ENCODE data around the gene SMG6.
A peak's percentile ranks its signal among the peaks of the same experiment; 100 is the strongest.

Gene SMG6

DNA sequence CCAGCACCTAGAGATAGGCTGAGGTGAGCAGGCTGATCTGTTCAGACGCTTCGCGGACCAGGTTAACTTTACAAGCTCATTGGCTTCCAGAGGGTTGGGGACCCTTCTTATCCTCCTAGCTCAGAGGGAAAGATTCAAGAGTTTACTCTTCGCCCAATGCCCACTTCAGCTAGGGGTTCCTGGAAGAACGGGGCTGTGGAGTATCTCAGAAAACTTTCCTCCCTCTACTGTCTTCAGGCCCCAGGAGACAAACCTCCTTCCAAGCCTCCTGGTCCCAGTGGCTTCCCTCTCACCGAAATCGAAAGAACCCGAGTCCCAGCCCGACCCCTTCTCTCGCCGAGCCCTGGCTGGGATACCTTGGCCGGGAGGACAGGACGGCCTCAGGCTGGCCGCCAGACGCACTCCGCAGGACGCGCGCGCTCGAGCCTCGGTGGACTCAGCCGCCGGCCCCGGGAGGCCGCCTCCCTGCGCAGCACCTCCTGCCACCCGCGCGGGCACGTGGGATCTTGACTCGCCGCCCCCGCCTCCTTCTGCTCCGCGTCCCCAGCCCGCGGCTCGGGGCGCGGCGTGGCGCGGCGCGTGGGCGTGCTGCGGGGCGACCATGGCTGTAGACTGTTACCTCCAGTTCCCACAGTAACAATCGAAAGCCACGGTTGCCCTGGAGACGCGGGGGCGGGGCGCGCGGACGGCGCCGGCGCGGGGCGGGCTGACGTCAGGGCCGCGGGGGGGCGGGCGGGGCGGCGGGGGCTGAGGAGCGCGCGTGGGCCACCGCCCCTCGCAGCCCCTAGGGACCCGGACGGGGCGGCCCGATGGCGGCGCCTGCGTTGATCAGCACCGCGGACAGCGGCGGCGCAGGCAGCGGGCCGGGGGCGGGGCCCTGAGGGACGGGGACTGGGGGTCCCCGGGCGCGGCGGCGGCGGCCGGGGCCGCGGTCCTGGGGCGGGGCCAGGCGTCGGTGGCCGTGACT is 254.0 kb downstream of the SMG6 start:
- no peak for DNase-seq (ENCODE audit: low read depth, low spot score)

- DNase-seq (ENCODE audit: low read depth, low spot score): no peak
Measured at GRCh38 chr17:2048805-2049204, 254.8 kb downstream of the SMG6 start.

DNA sequence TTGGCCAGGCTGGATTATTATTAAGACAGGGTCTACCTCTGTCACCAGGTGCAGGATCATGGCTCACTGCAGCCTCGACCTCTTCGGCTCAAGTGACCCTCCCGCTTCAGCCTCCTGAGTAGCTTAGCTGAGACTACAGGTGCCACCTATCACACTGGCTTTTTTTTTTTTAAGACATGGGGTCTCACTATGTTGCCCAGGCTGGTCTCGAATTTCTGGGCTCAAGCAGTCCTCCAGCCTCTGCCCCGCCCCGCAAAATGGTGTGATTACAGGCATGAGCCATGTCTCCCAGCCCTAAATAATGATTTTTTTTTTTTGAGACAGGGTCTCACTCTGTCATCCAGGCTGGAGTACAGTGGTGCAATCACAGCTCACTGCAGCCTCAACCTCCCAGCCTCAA is 256.0 kb downstream of the SMG6 start:
- DNase-seq (ENCODE audit: low read depth, low spot score): no peak

DNA sequence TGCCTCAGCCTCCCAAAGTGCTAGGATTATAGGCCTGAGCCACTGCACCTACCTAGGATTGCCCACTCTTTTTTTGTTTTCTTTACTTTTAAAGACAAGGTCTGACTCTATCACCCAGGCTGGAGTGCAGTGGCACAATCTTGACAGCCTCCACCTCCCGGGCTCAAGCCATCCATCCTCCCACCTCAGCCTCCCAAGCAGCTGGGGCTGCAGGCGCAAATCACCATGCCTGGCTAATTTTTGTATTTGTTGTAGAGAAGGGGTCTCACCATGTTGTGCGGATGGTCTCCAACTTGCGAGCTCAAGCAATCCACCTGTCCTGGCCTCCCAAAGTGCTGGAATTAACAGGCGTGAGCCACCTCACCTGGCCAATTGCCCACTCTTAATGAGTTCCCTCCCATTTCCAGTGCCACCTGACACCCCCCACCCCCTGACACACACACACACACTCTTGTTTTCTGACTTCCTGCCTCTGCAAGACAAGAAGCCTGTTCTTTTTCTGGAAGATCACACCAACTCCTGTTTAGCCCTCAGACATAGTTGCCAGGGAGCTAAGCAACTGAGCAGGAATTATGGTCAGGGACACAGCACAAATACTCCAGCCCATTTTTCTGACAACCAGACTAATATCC is 259.2 kb downstream of the SMG6 start:
- no peak for DNase-seq (ENCODE audit: low read depth, low spot score)

GRCh38 chr17:2043785-2044184 is 259.8 kb downstream of the SMG6 start:
- no peak for DNase-seq (ENCODE audit: low read depth, low spot score)

DNA sequence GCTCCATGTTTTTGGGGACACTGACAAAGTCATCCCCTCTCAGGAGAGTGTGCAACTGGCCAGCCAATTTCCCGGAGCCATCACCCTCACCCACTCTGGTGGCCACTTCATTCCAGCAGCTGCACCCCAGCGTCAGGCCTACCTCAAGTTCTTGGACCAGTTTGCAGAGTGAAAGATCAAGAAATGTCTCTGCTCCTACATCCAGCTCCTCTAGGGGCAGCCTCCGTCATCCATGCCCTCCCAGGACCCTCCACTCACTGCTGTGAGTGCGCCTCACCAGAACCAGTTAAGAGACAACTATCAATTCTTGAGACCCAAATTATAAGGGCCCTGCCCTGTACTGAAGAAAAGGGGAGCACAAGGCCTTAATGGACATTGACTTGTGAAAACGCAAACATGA is 260.7 kb downstream of the SMG6 start:
- DNase-seq (ENCODE audit: low read depth, low spot score): no peak

DNA sequence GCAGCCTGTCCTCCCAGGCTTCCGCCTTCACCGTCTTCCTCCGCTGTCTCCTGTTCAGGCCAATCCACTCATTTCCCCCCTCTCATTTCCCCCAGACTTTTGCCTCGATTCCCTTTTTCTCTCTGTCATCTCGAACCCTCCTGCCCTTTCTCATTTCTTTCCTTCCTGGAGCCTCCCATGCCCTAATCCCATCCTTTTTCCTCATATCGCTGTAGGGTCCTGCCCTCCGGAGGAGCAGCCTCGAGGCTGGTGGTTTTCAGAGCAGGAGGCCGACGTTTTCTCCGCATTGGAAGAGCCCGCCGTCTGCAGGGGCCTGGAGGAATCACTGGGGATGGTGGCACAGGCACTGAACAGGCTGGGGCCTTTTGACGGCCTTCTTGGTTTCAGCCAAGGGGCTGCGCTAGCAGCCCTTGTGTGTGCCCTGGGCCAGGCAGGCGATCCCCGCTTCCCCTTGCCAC is 261.2 kb downstream of the SMG6 start:
- no peak for DNase-seq (ENCODE audit: low read depth, low spot score)

DNA sequence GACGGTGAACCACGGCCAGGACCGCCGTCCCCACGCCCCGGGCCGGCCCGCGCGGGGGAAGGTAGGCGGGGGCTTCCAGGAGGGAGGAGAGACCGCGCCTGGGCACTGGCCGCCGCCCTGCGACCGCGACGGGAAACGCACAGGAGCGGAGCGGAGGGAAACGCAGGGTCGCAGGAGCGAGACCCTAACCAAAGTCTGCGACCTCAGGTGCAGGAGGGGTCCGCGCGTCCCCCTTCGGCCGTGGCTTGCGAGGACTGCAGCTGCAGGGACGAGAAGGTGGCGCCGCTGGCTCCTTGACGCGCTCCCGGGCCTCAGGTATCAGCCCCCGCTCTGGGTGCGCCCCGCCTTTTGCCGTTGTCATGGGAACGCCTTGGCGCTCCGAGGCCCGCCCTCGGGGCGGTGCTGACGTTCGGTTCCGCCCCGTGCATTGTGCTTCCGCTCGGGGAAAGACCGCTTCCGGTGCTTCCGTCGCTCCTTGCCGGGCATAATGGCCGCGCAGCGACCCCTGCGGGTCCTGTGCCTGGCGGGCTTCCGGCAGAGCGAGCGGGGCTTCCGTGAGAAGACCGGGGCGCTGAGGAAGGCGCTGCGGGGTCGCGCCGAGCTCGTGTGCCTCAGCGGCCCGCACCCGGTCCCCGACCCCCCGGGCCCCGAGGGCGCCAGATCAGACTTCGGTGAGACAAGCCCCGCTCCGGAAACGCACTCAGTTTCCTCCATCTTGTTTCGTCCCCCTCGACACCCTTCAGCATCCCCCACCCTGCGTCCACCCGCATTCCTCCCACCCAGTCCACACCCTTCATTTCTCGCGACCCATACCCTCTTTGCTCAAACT is 261.8 kb downstream of the SMG6 start, which contains the start of gene OVCA2:
TSS of gene OVCA2 (plus strand) at position 462 of the 829 bp plus-strand sequence. CDS start at position 488, 26 bp downstream.
- peak; percentile 80 for DNase-seq (ENCODE audit: low read depth, low spot score)

- DNase-seq (ENCODE audit: low read depth, low spot score): no peak
Measured at GRCh38 chr17:2040942-2041560, 262.5 kb downstream of the SMG6 start.

DNA sequence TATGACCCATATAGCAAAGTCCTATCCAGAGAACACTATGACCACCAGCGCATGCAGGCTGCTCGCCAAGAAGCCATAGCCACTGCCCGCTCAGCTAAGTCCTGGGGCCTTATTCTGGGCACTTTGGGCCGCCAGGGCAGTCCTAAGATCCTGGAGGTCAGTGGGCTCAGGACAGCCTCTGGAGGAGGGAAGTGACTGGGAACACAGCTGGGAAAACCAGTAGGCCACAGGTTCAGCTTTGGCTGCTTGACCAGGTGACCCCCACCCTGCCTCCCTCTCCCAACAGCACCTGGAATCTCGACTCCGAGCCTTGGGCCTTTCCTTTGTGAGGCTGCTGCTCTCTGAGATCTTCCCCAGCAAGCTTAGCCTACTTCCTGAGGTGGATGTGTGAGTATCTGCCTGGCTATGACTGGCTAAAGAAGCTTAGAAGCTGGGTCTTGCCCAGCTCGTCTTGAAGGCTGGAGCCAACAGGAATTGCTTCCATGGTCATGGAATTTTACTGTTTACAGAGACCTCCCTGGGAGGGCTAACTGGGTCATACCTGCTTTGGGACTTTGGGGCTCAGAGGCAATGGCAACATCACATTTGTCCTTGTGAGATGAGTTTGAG is 263.3 kb downstream of the SMG6 start:
- no peak for DNase-seq (ENCODE audit: low read depth, low spot score)

- DNase-seq (ENCODE audit: low read depth, low spot score): no peak
Measured at GRCh38 chr17:2037155-2037554, 266.4 kb downstream of the SMG6 start.

GRCh38 chr17:2035541-2036488 is 267.8 kb downstream of the SMG6 start:
- no peak for DNase-seq (ENCODE audit: low read depth, low spot score)

- DNase-seq (ENCODE audit: low read depth, low spot score): no peak
Measured at GRCh38 chr17:2034806-2035540, 268.6 kb downstream of the SMG6 start.

- no peak for DNase-seq (ENCODE audit: low read depth, low spot score)
Measured at GRCh38 chr17:2034157-2034556, 269.4 kb downstream of the SMG6 start.

DNA sequence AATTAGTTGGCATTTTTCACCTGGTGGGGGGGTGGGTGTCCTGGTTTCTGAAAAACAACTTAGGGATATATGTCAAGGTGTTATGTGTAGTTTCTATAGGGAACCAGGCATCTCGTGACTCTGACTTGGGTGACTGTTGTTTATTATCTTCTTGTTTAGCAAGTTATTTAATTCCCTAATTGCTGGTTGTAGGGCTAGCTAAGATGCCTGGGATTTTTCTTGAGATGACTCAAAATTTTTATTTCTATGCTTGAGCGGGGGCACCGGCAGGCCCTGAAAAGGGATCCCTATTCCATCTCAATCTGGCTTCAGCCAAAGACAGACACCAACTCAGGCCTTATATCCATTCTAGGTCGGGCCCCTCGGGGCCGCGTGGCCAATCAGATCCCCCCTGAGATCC is 270.4 kb downstream of the SMG6 start:
- no peak for DNase-seq (ENCODE audit: low read depth, low spot score)

DNA sequence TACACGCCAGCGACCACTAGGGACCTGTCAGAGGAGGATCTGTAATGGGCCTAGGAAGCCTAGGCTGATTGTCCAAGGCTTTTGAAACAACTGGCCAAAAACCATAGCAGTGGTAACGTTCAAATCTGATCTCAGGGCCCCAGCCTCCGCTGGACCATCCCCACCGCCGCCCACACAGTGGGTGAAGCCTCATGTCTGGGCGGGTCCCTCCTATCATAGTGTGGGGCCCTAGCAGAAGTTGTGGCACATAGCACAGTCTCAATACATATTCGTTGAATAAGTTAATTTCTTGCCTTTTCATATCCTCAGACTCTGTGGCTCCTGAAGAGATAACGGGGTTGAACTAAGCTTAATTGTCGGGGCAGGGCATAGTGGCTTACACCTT is 272.8 kb downstream of the SMG6 start:
- no peak for DNase-seq (ENCODE audit: low read depth, low spot score)

DNA sequence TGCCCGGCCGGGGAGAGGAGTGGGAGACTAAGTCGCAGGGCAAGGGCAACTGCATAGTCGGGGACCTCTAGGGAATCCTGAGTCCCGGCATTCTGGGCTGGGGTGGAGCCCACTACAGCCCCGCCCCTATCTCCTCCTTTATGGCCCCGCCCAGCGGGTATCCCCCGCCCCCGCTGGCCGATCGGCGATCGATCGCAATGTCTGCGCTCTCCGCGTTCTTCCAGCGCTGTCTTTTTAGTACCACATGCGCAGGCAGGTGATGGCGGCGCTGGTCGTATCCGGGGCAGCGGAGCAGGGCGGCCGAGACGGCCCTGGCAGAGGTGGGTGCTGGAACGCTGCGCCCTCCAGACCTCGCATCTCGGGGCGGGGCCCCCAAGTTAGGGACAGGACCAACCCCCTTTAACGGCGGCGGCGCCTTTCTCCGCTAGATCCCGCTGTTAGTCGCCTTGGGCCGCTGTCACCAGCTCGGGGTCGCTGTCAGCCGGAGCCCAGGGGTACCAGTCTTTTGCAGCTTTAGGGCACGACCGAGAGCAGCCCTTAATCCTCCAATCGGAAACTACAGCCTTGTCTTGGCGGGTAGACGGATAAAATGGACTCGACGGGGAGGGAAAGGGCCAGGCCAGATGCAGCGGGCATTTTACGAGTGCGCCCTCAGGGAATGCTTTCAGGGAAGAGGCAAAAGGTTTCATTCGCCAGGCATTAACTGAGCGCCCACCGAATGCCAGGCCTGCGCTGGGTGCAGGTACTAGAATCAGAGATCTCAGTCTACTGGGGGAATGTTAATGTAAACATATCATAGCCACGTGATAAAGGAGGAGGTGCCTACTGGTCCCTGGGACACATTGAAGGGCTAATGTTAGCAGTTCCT is 273.4 kb downstream of the SMG6 start, which contains the start of gene DPH1:
TSS of gene DPH1 (plus strand) at position 243 of the 868 bp plus-strand sequence. CDS start at position 260, 17 bp downstream.
- DNase-seq (ENCODE audit: low read depth, low spot score): no peak

DNA sequence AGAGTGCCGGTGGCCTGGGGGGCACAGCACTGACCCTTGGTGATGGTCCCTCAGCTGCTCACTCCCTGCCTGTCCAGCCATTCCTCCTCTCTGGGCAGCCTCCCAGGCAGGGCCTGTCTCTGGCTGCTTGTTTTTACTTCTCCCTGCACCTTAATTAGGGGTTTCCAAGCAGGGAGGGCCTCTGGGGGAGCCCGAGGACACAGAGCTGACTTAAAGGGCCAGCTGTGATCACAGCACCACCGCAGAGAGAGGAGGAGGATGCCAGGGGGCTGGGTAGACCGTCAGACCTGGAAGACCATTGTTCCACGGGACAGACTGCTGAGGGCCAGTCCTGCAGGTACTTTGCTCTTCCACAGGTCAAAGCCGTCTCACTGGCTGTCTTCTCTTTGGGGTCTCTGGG is 274.8 kb downstream of the SMG6 start:
- no peak for DNase-seq (ENCODE audit: low read depth, low spot score)
